ENCODE data around the gene IPO13.

IPO13 gene

DNA sequence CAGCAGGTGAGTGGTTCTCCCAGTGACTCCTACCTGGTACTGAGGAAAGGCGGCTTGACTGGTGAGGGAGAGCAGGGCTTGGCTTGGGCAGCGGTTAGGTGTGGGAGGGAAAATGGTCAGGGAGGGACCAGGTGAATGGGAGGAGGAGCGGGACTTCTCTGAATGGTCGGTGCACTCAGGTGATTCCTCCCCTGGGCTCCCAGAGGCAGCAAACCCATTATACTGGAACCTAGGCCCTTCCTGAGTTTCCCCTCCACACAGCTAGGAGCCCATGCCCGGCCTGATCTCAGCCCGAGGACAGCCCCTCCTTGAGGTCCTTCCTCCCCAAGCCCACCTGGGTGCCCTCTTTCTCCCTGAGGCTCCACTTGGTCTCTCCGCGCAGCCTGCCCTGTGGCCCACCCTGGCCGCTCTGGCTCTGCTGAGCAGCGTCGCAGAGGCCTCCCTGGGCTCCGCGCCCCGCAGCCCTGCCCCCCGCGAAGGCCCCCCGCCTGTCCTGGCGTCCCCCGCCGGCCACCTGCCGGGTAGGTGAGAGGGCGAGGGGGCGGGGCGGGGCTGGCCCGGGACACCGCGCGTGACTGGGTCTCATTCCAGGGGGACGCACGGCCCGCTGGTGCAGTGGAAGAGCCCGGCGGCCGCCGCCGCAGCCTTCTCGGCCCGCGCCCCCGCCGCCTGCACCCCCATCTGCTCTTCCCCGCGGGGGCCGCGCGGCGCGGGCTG lies 10.9 kb upstream of the IPO13 start:
- H3K4me3 ChIP-seq (ENCODE audit: low read depth, low read length), result peak overlapping the region; percentile 69
- TF ChIP-seq, protein P1, sequence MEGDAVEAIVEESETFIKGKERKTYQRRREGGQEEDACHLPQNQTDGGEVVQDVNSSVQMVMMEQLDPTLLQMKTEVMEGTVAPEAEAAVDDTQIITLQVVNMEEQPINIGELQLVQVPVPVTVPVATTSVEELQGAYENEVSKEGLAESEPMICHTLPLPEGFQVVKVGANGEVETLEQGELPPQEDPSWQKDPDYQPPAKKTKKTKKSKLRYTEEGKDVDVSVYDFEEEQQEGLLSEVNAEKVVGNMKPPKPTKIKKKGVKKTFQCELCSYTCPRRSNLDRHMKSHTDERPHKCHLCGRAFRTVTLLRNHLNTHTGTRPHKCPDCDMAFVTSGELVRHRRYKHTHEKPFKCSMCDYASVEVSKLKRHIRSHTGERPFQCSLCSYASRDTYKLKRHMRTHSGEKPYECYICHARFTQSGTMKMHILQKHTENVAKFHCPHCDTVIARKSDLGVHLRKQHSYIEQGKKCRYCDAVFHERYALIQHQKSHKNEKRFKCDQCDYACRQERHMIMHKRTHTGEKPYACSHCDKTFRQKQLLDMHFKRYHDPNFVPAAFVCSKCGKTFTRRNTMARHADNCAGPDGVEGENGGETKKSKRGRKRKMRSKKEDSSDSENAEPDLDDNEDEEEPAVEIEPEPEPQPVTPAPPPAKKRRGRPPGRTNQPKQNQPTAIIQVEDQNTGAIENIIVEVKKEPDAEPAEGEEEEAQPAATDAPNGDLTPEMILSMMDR (IDR thresholded peaks at IDR 0.05; ENCODE audit: control insufficient read depth, extremely low read depth, insufficient read depth), result no peak
- peak; percentile 91 for DNase-seq (ENCODE audit: low read depth)

DNA sequence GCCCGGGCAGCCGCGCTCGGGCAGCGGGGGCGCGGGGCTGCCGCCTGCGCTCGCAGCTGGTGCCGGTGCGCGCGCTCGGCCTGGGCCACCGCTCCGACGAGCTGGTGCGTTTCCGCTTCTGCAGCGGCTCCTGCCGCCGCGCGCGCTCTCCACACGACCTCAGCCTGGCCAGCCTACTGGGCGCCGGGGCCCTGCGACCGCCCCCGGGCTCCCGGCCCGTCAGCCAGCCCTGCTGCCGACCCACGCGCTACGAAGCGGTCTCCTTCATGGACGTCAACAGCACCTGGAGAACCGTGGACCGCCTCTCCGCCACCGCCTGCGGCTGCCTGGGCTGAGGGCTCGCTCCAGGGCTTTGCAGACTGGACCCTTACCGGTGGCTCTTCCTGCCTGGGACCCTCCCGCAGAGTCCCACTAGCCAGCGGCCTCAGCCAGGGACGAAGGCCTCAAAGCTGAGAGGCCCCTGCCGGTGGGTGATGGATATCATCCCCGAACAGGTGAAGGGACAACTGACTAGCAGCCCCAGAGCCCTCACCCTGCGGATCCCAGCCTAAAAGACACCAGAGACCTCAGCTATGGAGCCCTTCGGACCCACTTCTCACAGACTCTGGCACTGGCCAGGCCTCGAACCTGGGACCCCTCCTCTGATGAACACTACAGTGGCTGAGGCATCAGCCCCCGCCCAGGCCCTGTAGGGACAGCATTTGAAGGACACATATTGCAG lies 10.2 kb upstream of the IPO13 start:
- H3K4me3 ChIP-seq (ENCODE audit: low read depth, low read length), result peak overlapping the region; percentile 69
- DNase-seq (ENCODE audit: low read depth), result no peak
- TF ChIP-seq, protein P1 (IDR thresholded peaks at IDR 0.05; ENCODE audit: control insufficient read depth, extremely low read depth, insufficient read depth), result peak; percentile 21

DNA sequence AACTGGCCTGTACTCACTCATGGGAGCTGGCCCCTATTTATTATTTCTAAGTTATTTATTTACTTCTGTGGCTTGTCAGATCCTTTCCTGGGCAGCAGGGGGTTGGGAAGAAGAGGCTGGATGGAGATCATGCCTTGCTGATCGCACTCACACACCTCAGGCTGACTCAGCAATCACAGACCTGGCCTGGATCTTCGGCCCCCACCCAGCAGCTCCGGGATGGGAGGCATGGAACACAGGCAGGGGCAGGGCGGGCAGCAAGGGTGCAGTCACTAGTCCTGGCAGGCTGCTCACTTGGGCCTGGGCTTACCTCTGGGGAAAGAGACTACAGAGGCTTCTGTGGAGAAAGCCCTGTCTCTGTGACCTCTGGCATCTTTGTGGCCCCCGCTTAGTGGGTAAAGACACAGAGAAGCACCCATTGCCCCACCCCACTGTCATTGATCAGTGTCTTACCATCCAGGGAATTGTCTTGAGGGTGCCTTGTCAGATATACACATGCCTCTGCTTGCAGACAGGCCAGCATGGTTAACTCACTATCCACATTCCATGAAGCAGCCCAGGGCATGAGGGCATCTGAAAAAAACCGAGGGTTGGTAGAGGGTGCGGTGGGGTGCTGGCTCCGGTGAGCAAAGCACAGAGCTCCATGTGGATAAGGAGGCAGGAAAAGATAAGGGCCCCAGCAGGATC lies 9.4 kb upstream of the IPO13 start:
- no peak for DNase-seq (ENCODE audit: low read depth)
- TF ChIP-seq, protein P1 (IDR thresholded peaks at IDR 0.05; ENCODE audit: control insufficient read depth, extremely low read depth, insufficient read depth), result no peak
- peak overlapping the region; percentile 69 for H3K4me3 ChIP-seq (ENCODE audit: low read depth, low read length)

DNA sequence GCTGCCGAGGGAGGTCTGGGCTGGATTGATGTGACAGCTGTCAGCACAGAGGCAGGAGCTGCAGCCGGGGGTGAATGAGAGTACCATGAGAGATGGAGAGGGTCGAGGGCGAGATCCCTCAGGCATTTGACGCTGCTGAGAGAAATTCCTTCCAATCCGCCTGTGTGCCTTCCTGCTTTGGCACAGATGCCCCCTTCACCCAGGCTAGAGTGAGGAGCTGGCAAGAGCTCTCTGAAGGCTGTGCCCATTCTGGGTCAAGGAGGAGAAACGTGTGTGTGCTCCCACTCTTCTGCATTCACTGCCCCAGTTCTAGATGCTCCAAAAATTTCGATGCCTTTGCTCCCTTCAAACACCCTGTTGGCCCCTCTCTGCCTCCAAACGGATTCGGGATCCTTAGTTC lies 8.4 kb upstream of the IPO13 start:
- no peak for DNase-seq (ENCODE audit: low read depth)
- TF ChIP-seq, protein P1 (IDR thresholded peaks at IDR 0.05; ENCODE audit: control insufficient read depth, extremely low read depth, insufficient read depth), result no peak
- H3K4me3 ChIP-seq (ENCODE audit: low read depth, low read length), result no peak overlapping the region

DNA sequence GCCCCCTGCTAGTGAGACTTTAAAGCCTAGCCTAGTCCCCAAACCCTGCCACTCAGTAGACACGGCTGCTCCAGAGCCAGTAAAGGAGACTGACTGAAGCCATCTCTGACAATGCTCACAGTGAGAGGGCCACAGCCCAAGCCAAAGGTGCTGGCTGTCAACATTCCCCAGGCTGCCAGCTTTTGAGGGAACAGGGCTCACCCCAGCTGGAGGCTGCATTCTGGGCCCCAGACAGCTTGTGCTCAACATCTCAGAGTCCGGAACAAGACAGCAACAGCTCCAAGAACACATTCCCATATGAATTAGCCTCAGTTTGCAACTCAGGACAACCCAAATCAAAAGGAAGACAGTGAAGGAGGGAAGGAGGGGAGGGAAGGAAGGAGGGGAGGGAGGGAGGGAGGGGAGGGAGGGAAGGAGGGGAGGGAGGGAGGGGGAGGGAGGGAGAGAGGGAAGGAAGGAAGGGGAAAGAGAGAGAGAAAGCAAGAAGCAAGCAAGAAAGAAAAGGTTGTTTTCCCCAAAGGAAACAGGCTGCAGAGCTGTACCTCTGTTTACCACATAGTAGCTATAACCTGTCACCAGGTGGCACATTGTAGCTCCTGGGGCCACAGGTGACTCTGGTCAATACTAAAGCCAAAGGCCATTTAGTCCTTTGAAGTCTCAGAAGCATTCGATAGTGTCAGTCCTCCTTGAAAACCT lies 7.7 kb upstream of the IPO13 start:
- no peak for DNase-seq (ENCODE audit: low read depth)
- no peak overlapping the region for H3K4me3 ChIP-seq (ENCODE audit: low read depth, low read length)
- TF ChIP-seq, protein P1 (IDR thresholded peaks at IDR 0.05; ENCODE audit: control insufficient read depth, extremely low read depth, insufficient read depth), result no peak

DNA sequence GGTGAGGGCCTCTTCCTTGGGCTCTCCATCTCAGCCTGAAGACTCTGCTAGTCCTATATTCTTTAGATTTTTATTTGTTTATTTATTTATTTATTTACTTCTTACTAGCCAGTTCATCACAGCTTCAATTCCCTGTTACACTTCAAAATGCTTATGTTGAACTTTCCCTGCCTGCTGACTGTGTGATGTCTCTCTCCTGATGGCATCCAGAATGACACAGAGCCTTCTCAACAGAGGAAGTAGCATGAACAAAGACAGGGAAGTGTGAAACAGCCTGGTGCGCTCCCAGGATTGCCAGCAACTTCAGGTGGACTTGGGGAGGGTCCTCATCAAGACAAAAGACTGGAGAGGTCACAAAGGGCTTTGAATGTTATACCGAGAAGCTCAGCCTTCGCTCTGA lies 4.3 kb upstream of the IPO13 start:
- TF ChIP-seq, protein P1 (IDR thresholded peaks at IDR 0.05; ENCODE audit: control insufficient read depth, extremely low read depth, insufficient read depth), result no peak
- H3K4me3 ChIP-seq (ENCODE audit: low read depth, low read length), result no peak overlapping the region
- no peak for DNase-seq (ENCODE audit: low read depth)
